Measurements from ENCODE around the gene GIGYF2.
"Not testable (repeated sequence)": the region's sequence is repeated elsewhere in the genome, so short reads cannot be mapped to it uniquely, and the experiment has no call there.

The GIGYF2 gene

GRCh38 chr2:232897598-232898408 is 200.7 kb downstream of the GIGYF2 start:
- no peaks in the 10 kb centered on the region for H3K27me3 Mint-ChIP-seq
- peak overlapping the region; percentile 6 for H3K4me3 Mint-ChIP-seq
- H3K4me1 Mint-ChIP-seq (ENCODE audit: low read depth): peaks cover 11% of the 10 kb centered on the region

GRCh38 chr2:232898592-232899543 is 201.7 kb downstream of the GIGYF2 start:
- H3K27me3 Mint-ChIP-seq: no peaks in the 10 kb centered on the region
- H3K27ac Mint-ChIP-seq: no peak overlapping the region
- no peak overlapping the region for H3K4me3 Mint-ChIP-seq
- no peaks in the 10 kb centered on the region for H3K36me3 Mint-ChIP-seq (ENCODE audit: low read depth)
- H3K4me1 Mint-ChIP-seq (ENCODE audit: low read depth): peaks cover 11% of the 10 kb centered on the region
- H3K9me3 Mint-ChIP-seq: no peaks in the 10 kb centered on the region

More at GRCh38 chr2:232897598-232898408, 200.7 kb downstream of the GIGYF2 start:
- Mint-ChIP-seq H3K9me3 (no peaks in the 10 kb centered on the region), H3K27ac (no peak overlapping the region), H3K36me3 (ENCODE audit: low read depth) (no peaks in the 10 kb centered on the region)

GRCh38 chr2:232900811-232901735 is 203.9 kb downstream of the GIGYF2 start:
- Mint-ChIP-seq H3K4me1 (ENCODE audit: low read depth) (peaks cover 8% of the 10 kb centered on the region), H3K27me3 (no peaks in the 10 kb centered on the region), H3K27ac (no peak overlapping the region), H3K4me3 (no peak overlapping the region), H3K36me3 (ENCODE audit: low read depth) (no peaks in the 10 kb centered on the region), H3K9me3 (no peaks in the 10 kb centered on the region)

GRCh38 chr2:232901736-232902578 is 204.8 kb downstream of the GIGYF2 start:
- Mint-ChIP-seq H3K27ac (no peak overlapping the region), H3K4me3 (no peak overlapping the region), H3K27me3 (no peaks in the 10 kb centered on the region), H3K36me3 (ENCODE audit: low read depth) (no peaks in the 10 kb centered on the region), H3K4me1 (ENCODE audit: low read depth) (peaks cover 6% of the 10 kb centered on the region), H3K9me3 (no peaks in the 10 kb centered on the region)

GRCh38 chr2:232903989-232904388 is 206.9 kb downstream of the GIGYF2 start:
- Mint-ChIP-seq H3K4me1 (ENCODE audit: low read depth) (peaks cover 6% of the 10 kb centered on the region), H3K9me3 (no peaks in the 10 kb centered on the region), H3K4me3 (no peak overlapping the region), H3K27me3 (peaks cover 6% of the 10 kb centered on the region), H3K27ac (no peak overlapping the region), H3K36me3 (ENCODE audit: low read depth) (no peaks in the 10 kb centered on the region)

- not testable (repeated sequence) for H3K4me1 Mint-ChIP-seq (ENCODE audit: low read depth); H3K36me3 Mint-ChIP-seq (ENCODE audit: low read depth); H3K27ac Mint-ChIP-seq; H3K4me3 Mint-ChIP-seq
- H3K9me3 Mint-ChIP-seq: peaks cover 11% of the 10 kb centered on the region
- H3K27me3 Mint-ChIP-seq: peaks cover 29% of the 10 kb centered on the region
Observed at GRCh38 chr2:232906867-232907717, 210.0 kb downstream of the GIGYF2 start.

GRCh38 chr2:232907718-232908085 is 210.6 kb downstream of the GIGYF2 start:
- not testable (repeated sequence) for H3K36me3 Mint-ChIP-seq (ENCODE audit: low read depth); H3K4me1 Mint-ChIP-seq (ENCODE audit: low read depth); H3K27ac Mint-ChIP-seq; H3K4me3 Mint-ChIP-seq
- H3K27me3 Mint-ChIP-seq: peaks cover 33% of the 10 kb centered on the region
- peaks cover 11% of the 10 kb centered on the region for H3K9me3 Mint-ChIP-seq

- Mint-ChIP-seq H3K27me3 (peaks cover 40% of the 10 kb centered on the region), H3K36me3 (ENCODE audit: low read depth) (peaks cover 8% of the 10 kb centered on the region), H3K4me1 (ENCODE audit: low read depth) (no peaks in the 10 kb centered on the region), H3K4me3 (no peak overlapping the region), H3K27ac (no peak overlapping the region), H3K9me3 (peaks cover 16% of the 10 kb centered on the region)
Observed at GRCh38 chr2:232908695-232909094, 211.6 kb downstream of the GIGYF2 start.

Measured in stimulated activated naive CD8-positive, alpha-beta T cell treated with anti-CD3 and anti-CD28 coated beads, Interleukin-15, Interleukin-2, amounts not matched to agents 100 ng/mL and 50 ng/mL, for 24 hours (primary cell).